PC-3 (cell line): ENCODE results near the gene CC2D2A. TPM values are rescaled to one million over a fixed set of nuclear protein-coding genes. Genes with fewer than 3 reads are reported as not detected.

Source experiments
- ATAC-seq: fragments of 200-7000 bp; cut with Tn5 transposase; 2 replicates; pipeline ENCODE4 v1.9.1; 2020; ENCODE audit warnings: mild to moderate bottlenecking, moderate library complexity
- BruUV-seq: library from RNA; stranded (reverse); fragments of 400-500 nt; replicated peaks from 2 replicates; lab custom pipeline; 2021; lab: Mats Ljungman, UMichigan
- CTCF ChIA-PET: fragments of 300-600 bp; sonication (Branson Sonifier 250); formaldehyde crosslinking; loops from one replicate; lab custom pipeline; 2022; ENCODE audit warnings: antibody characterized with exemption; lab: Charles Lee
- POLR2A ChIA-PET: fragments of 300-600 bp; sonication (Branson Sonifier 250); formaldehyde crosslinking; loops from one replicate; lab custom pipeline; 2022; ENCODE audit warnings: antibody characterized with exemption; ENCODE audit not compliant: unreplicated experiment; lab: Charles Lee
- DNase-seq: peaks from one replicate; pipeline ENCODE4 v3.0.0-alpha.2; 2015
- H2AFZ ChIP-seq: fragments of 300-600 bp; sonication (generic); 2 replicates; pipeline ENCODE4 v1.6.0; 2016; ENCODE audit warnings: antibody characterized with exemption, low read length
- H3F3A ChIP-seq: fragments of 300-600 bp; sonication (generic); one replicate; pipeline ENCODE4 v1.6.0; 2017; ENCODE audit warnings: antibody characterized with exemption, low read length, control low read depth, mild to moderate bottlenecking; ENCODE audit not compliant: unreplicated experiment
- H3K27ac ChIP-seq: fragments of 300-600 bp; sonication (generic); 2 replicates; pipeline ENCODE4 v1.5.1; 2016; ENCODE audit warnings: mild to moderate bottlenecking, low read length
- H3K27me3 ChIP-seq: fragments of 300-600 bp; sonication (generic); 2 replicates; pipeline ENCODE4 v1.6.1; 2016; ENCODE audit warnings: low read length, mixed read lengths
- H3K36me3 ChIP-seq: fragments of 300-600 bp; sonication (generic); 2 replicates; pipeline ENCODE4 v1.6.1; 2016; ENCODE audit warnings: low read depth, mixed run types, low read length, mixed read lengths
- H3K4me1 ChIP-seq: fragments of 300-600 bp; sonication (generic); 2 replicates; pipeline ENCODE4 v1.5.1; 2016; ENCODE audit warnings: low read length; ENCODE audit not compliant: insufficient read depth
- H3K4me2 ChIP-seq: fragments of 300-600 bp; sonication (generic); 2 replicates; pipeline ENCODE4 v1.6.0; 2016; ENCODE audit warnings: low read length
- H3K4me3 ChIP-seq: fragments of 300-600 bp; sonication (generic); 2 replicates; pipeline ENCODE4 v1.5.1; 2016; ENCODE audit warnings: mild to moderate bottlenecking, low read length, mixed read lengths
- H3K79me2 ChIP-seq: fragments of 300-600 bp; sonication (generic); 2 replicates; pipeline ENCODE4 v1.6.1; 2017; ENCODE audit warnings: low read length, mixed read lengths
- H3K9ac ChIP-seq: fragments of 300-600 bp; sonication (generic); 2 replicates; pipeline ENCODE4 v1.6.0; 2016; ENCODE audit warnings: mild to moderate bottlenecking, low read length
- H3K9me2 ChIP-seq: fragments of 300-600 bp; sonication (generic); replicated peaks from 2 replicates; pipeline ENCODE4 v1.6.1; 2016; ENCODE audit warnings: mixed run types, low read length, mixed read lengths
- H3K9me3 ChIP-seq: fragments of 300-600 bp; sonication (generic); 2 replicates; pipeline ENCODE4 v1.6.1; 2016; ENCODE audit warnings: low read length, mixed read lengths
- H4K20me1 ChIP-seq: fragments of 300-600 bp; sonication (generic); 2 replicates; pipeline ENCODE4 v1.6.1; 2016; ENCODE audit warnings: low read length, mixed read lengths
- CTCF ChIP-seq: fragments of 300-600 bp; sonication (generic); conservative IDR thresholded peaks from 2 replicates; pipeline ENCODE4 v1.5.1; 2017; ENCODE audit warnings: antibody characterized with exemption, low read depth, mild to moderate bottlenecking, low read length
- EZH2 ChIP-seq: fragments of 300-600 bp; sonication (generic); IDR thresholded peaks from one replicate; pipeline ENCODE4 v1.6.1; 2017; ENCODE audit warnings: antibody characterized with exemption, mild to moderate bottlenecking, low read length; ENCODE audit not compliant: unreplicated experiment
- EZH2phosphoT487 ChIP-seq: fragments of 300-600 bp; sonication (generic); IDR thresholded peaks from 2 replicates; pipeline ENCODE4 v1.6.1; 2018; ENCODE audit warnings: mild to moderate bottlenecking, antibody characterized with exemption, low read length, borderline replicate concordance
- intact Hi-C: fragments of 100-400 bp; cut with micrococcal nuclease; formaldehyde crosslinking; loops from 2 replicates; pipeline ENCODE4 v1.9.0; 2023
- total RNA-seq: library from RNA; depleted of rRNA; stranded (reverse); fragments of >200 nt; gene quantifications from 2 replicates; pipeline ENCODE4 v1.2.3, GENCODE V29; 2014

Gene CC2D2A
- total RNA-seq, 1 experiment from 2014 or later = 13.4 TPM

- BruUV-seq = no TSS peak
- ATAC-seq = no peak
- H3K27ac ChIP-seq = no peak overlapping the region
- intact Hi-C loops = no loop called here
- TF ChIP-seq EZH2phosphoT487 = no peak
- TF ChIP-seq EZH2 = no peak
- TF ChIP-seq CTCF = no peak
- H3K9me2 ChIP-seq = no peaks in the 10 kb centered on the region
- no peaks in the 10 kb centered on the region for H3F3A ChIP-seq
- ChIA-PET CTCF (no interaction called here), POLR2A (no interaction called here)
- H3K27me3 ChIP-seq = 0 out of 2 replicates have a peak, but pooled peaks cover 4% of the 10 kb centered on the region
- no peak overlapping the region for H2AFZ ChIP-seq
- H3K4me1 ChIP-seq = no peaks in the 10 kb centered on the region
- no peaks in the 10 kb centered on the region for H3K79me2 ChIP-seq
- no peaks in the 10 kb centered on the region for H3K36me3 ChIP-seq
- no peaks in the 10 kb centered on the region for H4K20me1 ChIP-seq
- H3K4me3 ChIP-seq = no peak overlapping the region
- no peak overlapping the region for H3K4me2 ChIP-seq
- no peak for DNase-seq
- H3K9me3 ChIP-seq = no peaks in the 10 kb centered on the region
- H3K9ac ChIP-seq = no peak overlapping the region
Measured at GRCh38 chr4:15425520-15425919, 44.2 kb upstream of the CC2D2A start.

- CTCF ChIA-PET = no interaction called here
Measured at GRCh38 chr4:15427161-15427560, 42.5 kb upstream of the CC2D2A start.

More at GRCh38 chr4:15427161-15427560, 42.5 kb upstream of the CC2D2A start:
- ATAC-seq (no peak), DNase-seq (no peak)
- Histone ChIP-seq H4K20me1 (no peaks in the 10 kb centered on the region), H3K79me2 (no peaks in the 10 kb centered on the region), H2AFZ (no peak overlapping the region), H3K9me3 (no peaks in the 10 kb centered on the region), H3K9me2 (no peaks in the 10 kb centered on the region), H3K4me1 (no peaks in the 10 kb centered on the region), H3K4me2 (no peak overlapping the region), H3K27me3 (0 out of 2 replicates have a peak, but pooled peaks cover 4% of the 10 kb centered on the region), H3K9ac (no peak overlapping the region), H3K27ac (no peak overlapping the region), H3F3A (no peaks in the 10 kb centered on the region), H3K36me3 (no peaks in the 10 kb centered on the region), H3K4me3 (no peak overlapping the region)
- TF ChIP-seq EZH2 = no peak
- TF ChIP-seq CTCF = no peak
- no peak for TF ChIP-seq EZH2phosphoT487
- POLR2A ChIA-PET = no interaction called here
- intact Hi-C loops = no loop called here
- BruUV-seq = no TSS peak
